Mucosa of rectum (tissue), 2 donors: ENCODE data around the gene SSR1.
"Not testable (repeated sequence)": the region's sequence is repeated elsewhere in the genome, so short reads cannot be mapped to it uniquely, and the experiment has no call there.

Experiments
- H3K27ac ChIP-seq, 2 donors: one replicate each; pipeline ENCODE4 v1.7.0; 2013; ENCODE audit warnings: inconsistent platforms in 2 of 2, low read depth in 2 of 2, low read length in 2 of 2
- H3K27me3 ChIP-seq, 2 donors: one replicate each; pipeline ENCODE4 v1.7.0; 2013; ENCODE audit warnings: low read length in 2 of 2; ENCODE audit not compliant: control insufficient read depth in 2 of 2, insufficient read depth in 2 of 2
- H3K36me3 ChIP-seq, 2 donors: one replicate each; pipeline ENCODE4 v1.7.0; 2013; ENCODE audit warnings: low read length in 2 of 2; ENCODE audit not compliant: control insufficient read depth in 2 of 2, insufficient read depth in 2 of 2
- H3K4me1 ChIP-seq, 2 donors: one replicate each; pipeline ENCODE4 v1.7.0; 2013; ENCODE audit warnings: low read length in 2 of 2, mild to moderate bottlenecking in 1 of 2; ENCODE audit not compliant: control insufficient read depth in 2 of 2, insufficient read depth in 2 of 2
- H3K4me3 ChIP-seq, 2 donors: one replicate each; pipeline ENCODE4 v1.7.0; 2013; ENCODE audit warnings: low read length in 2 of 2
- H3K9ac ChIP-seq, 2 donors: one replicate each; pipeline ENCODE4 v1.7.0; 2013; ENCODE audit warnings: low read length in 2 of 2, low read depth in 1 of 2, mild to moderate bottlenecking in 1 of 2
- H3K9me3 ChIP-seq, 2 donors: one replicate each; pipeline ENCODE4 v1.7.0; 2013; ENCODE audit warnings: low read length in 2 of 2; ENCODE audit not compliant: control insufficient read depth in 2 of 2
- donor health status: healthy.
- donor health status: Normal muscosa, but diverticular disease.

SSR1 gene

DNA sequence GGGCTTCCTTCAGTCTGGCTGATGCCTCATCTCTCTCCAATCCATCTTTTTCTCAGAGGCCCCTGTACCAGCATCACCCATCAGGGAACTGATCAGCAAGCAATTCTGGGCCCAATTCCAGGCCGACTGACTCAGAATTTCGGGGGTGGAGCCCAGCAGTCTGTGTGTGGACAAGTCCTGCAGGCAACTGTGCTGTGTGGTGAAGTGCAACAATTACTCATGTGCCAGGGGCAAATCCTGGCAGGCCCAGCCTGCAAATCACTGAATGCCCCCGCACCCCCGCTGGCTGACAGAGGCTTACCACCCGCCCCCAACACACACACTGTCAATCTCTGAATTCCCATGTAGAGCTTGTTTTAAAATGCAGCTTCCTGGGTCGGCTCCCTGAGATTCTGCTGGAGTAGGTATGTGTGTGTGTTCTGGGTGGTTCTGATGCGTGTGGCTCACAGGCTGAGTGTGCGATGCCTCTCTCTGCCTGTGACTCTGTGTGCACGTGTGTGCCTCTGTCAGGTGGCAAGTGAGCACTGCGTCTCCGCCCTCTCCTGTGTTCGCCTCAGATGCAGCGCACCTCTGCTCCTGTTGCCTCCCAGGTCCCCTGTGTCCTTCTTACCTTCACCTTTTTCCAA lies 45.4 kb downstream of the SSR1 start:
- no peak overlapping the region for H3K9ac ChIP-seq
- H3K27me3 ChIP-seq: no peaks in the 10 kb centered on the region
- H3K4me3 ChIP-seq: no peak overlapping the region
- no peak overlapping the region for H3K27ac ChIP-seq
- H3K36me3 ChIP-seq: no peaks in the 10 kb centered on the region
- H3K4me1 ChIP-seq: no peaks in the 10 kb centered on the region
- no peaks in the 10 kb centered on the region for H3K9me3 ChIP-seq

DNA sequence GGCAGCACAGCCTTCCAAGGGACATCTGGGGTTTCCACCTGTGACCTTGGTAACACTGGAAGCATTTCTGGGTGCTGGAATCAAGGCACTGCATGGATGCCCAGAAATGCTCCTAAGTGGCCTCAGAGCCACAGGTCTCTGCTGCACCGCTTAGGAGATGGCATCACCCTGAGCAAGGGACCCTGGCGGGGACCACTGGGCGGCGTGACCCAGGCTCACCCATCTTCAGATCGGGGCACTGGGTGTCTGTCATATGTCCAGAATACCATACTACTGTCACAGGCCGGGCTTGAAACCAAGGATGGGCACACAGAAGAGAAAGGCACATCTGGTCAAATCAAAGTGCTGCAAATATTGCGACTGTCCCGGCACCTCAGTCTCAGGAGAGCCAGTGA lies 45.9 kb downstream of the SSR1 start:
- Histone ChIP-seq H3K27ac (no peak overlapping the region), H3K27me3 (no peaks in the 10 kb centered on the region), H3K9ac (no peak overlapping the region), H3K36me3 (no peaks in the 10 kb centered on the region), H3K4me3 (no peak overlapping the region), H3K4me1 (peaks cover under 1% of the 10 kb centered on the region in 2 donors), H3K9me3 (no peaks in the 10 kb centered on the region)

GRCh38 chr6:7265385-7265726 lies 47.6 kb downstream of the SSR1 start:
- not testable (repeated sequence) for H3K4me3 ChIP-seq, H3K9me3 ChIP-seq, H3K36me3 ChIP-seq, H3K27ac ChIP-seq, H3K27me3 ChIP-seq, H3K9ac ChIP-seq
- H3K4me1 ChIP-seq: peaks cover 14 to 15% of the 10 kb centered on the region in 2 donors

- H3K36me3 ChIP-seq: no peaks in the 10 kb centered on the region
- H3K27me3 ChIP-seq: no peaks in the 10 kb centered on the region
- H3K4me1 ChIP-seq: peaks cover 14 to 17% of the 10 kb centered on the region in 2 donors
- no peak overlapping the region for H3K9ac ChIP-seq
- no peak overlapping the region for H3K27ac ChIP-seq
- no peak overlapping the region for H3K4me3 ChIP-seq
- H3K9me3 ChIP-seq: no peaks in the 10 kb centered on the region
Measured at GRCh38 chr6:7264686-7265384, 48.2 kb downstream of the SSR1 start.

DNA sequence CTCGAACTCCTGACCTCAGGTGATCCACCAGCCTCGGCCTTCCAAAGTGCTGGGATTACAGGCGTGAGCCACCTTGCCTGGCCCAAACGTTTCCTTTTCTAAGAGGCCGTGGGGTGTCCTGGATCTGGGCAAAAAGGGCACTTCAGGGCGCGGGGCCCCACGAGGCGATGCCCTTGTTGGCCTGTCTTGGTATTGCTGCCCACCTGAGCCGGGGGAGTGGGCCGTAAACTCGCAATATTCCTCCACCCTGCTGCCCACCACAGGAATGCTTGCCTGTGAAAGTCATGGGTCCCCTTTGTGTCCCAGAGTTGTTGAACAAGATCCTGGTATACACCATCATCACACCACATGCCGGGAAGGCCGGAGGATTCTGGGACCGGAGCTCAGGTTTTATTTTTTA lies 49.0 kb downstream of the SSR1 start:
- H3K27ac ChIP-seq: no peak overlapping the region
- H3K9ac ChIP-seq: no peak overlapping the region
- no peaks in the 10 kb centered on the region for H3K27me3 ChIP-seq
- no peaks in the 10 kb centered on the region for H3K36me3 ChIP-seq
- H3K4me1 ChIP-seq: peaks cover 14 to 17% of the 10 kb centered on the region in 2 donors
- H3K4me3 ChIP-seq: no peak overlapping the region
- H3K9me3 ChIP-seq: no peaks in the 10 kb centered on the region

- not testable (repeated sequence) for H3K36me3 ChIP-seq, H3K9me3 ChIP-seq, H3K27me3 ChIP-seq, H3K4me3 ChIP-seq, H3K9ac ChIP-seq, H3K27ac ChIP-seq
- H3K4me1 ChIP-seq: peaks cover 14 to 17% of the 10 kb centered on the region in 2 donors
Measured at GRCh38 chr6:7263519-7263805, 49.5 kb downstream of the SSR1 start.

DNA sequence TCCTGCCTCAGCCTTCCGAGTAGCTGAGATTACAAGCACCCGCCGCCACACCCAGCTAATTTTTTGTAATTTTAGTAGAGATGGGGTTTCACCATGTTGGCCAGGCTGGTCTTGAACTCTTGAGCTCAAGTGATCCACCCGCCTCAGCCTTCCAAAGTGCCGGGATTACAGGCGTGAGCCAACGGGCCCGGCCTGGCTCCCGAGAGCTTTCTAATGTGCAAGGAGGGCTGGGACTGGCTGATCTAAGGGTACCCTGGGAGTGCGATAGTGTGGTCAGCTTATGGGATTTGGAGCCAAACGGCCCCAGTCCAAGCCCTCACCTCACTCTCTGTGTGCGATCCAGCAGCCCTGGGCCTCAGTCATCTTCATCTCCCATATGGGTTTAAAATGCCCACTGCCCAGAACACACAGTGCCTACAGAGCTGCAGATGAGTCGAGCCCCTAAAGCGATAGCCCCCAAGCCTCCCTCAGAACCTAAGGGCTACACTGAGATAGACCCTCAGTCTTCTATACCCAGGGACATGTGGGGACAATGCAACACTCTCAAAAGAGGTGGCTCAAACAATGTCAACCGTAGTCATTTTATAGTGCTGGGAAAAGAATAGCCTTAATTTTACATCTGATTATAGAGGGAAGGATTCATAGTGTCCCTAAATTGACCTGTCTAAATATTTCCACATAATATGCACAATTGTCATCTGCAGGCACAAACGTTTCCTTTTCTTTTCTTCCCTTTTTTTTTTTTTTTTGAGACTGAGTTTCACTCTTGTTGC lies 50.1 kb downstream of the SSR1 start:
- Histone ChIP-seq H3K9me3 (no peaks in the 10 kb centered on the region), H3K4me3 (no peak overlapping the region), H3K4me1 (peaks cover 14 to 17% of the 10 kb centered on the region in 2 donors), H3K36me3 (no peaks in the 10 kb centered on the region), H3K27me3 (no peaks in the 10 kb centered on the region), H3K27ac (no peak overlapping the region), H3K9ac (no peak overlapping the region)

DNA sequence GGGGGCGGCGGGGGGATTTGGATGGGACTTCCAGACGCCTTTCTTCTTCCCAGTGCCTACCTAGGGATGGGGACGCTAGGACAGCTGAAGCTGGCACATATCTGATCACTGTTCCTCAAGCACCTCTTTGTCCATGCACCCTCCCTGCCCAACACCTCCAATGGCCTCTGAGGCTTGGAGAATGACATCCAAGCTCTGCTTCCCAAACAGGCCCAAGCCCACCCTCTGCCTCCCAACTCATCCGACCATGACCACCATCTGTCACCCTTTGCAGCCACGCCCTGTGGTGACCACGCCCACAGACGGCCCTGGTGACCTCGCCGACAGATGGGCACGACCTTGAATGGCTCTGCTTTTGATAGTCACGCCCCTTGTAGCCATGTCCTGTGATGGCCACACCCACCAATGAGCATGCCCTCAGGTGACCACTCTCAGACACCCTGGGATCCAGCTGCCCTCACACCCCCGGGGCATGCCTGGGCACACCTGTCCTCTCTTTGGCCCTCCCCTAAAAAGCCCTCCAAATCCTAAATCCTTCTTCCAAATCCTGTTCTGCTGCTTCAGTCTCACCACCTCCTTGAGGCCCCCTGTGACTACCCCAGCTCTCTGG lies 51.0 kb downstream of the SSR1 start:
- Histone ChIP-seq H3K27me3 (no peaks in the 10 kb centered on the region), H3K4me1 (peaks cover 14 to 17% of the 10 kb centered on the region in 2 donors), H3K4me3 (peak overlapping the region; percentile 84 to 89), H3K27ac (peak overlapping the region; percentile 80 to 87), H3K36me3 (no peaks in the 10 kb centered on the region), H3K9me3 (no peaks in the 10 kb centered on the region), H3K9ac (peak overlapping the region in 1 of 2 donors; percentile 80)

DNA sequence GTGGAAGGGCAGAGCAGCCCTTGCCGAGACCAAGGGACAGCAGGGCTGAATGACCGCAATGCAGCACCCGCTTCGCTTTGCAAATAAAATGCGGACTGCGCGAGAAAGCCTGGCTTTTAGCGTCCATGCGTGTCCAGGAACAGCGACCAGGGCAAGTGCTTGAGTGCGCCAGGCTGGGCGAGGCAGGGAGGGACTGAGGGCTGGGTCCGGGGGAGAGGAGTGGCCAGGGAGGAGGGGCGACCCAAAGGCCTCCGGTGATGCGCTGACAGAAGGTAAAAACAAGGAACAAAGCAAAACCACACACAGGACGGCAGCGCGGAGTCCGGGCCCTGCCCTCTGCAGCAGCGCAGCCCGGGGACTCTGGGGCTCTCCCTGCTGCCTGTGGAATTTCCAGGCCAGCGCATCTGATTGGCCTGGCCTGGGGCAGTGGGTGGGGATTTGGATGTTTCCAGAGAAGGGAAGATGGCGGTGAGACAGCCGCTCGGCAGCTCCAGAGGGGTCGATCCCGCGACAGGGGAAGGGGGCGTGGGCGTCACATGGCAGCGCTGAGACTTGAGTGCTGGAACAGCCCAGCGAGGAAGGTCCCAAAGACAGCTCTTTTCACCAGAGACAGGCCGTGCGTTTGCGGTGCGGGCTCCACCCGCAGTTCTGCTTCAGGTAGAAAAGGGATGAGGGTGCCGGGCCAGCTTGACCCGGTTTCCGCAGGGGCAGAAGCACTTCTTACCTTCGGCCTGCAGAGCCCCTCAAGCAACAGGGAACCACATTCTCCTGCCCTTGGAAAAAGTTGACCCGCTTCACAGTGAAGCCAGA lies 51.8 kb downstream of the SSR1 start:
- peak overlapping the region; percentile 84 to 89 for H3K4me3 ChIP-seq
- peak overlapping the region; percentile 80 to 87 for H3K27ac ChIP-seq
- H3K36me3 ChIP-seq: no peaks in the 10 kb centered on the region
- H3K9me3 ChIP-seq: no peaks in the 10 kb centered on the region
- H3K27me3 ChIP-seq: no peaks in the 10 kb centered on the region
- H3K4me1 ChIP-seq: peaks cover 14 to 17% of the 10 kb centered on the region in 2 donors
- peak overlapping the region; percentile 78 to 80 for H3K9ac ChIP-seq
